Placental epithelial cell (primary cell): ENCODE measurements around the gene MTMR4. TPM values are rescaled to one million over a fixed set of nuclear protein-coding genes. Genes with fewer than 3 reads are reported as not detected.

Experiments
- total RNA-seq: library from RNA; depleted of rRNA; stranded (reverse); fragments of >200 nt; gene quantifications from 2 replicates; pipeline ENCODE4 v1.2.3, GENCODE V29; 2012

Gene MTMR4
- total RNA-seq, result 45.5 and 126 TPM in 2 replicates

GRCh38 chr17:58513965-58514769, at the start of gene MTMR4:
MTMR4 (minus strand) TSS chr17:58514638; CDS start chr17:58514407, 231 bp downstream.

GRCh38 chr17:58487589-58488427, 26.6 kb downstream of the MTMR4 start, which contains the start of gene HSF5:
HSF5 (minus strand) TSS chr17:58488408; CDS start chr17:58488274, 134 bp downstream.

Other genes with a start within 250 kb of the MTMR4 start
- gene MPO, start 233.7 kb downstream of the MTMR4 start, total RNA-seq, result under 0.01 TPM in 1 of 2 replicates, not detected in the other
- 0.43 and 15.3 TPM in 2 replicates for gene TSPOAP1, start 185.8 kb downstream of the MTMR4 start, total RNA-seq
- 40.0 and 51.4 TPM in 2 replicates for gene SUPT4H1, start 162.4 kb downstream of the MTMR4 start, total RNA-seq
- 0.22 and 2.0 TPM in 2 replicates for gene RNF43, start 97.1 kb downstream of the MTMR4 start, total RNA-seq
- under 0.01 and 0.11 TPM in 2 replicates for gene HSF5, start 26.2 kb downstream of the MTMR4 start, total RNA-seq
- under 0.01 and 0.11 TPM in 2 replicates for gene TEX14, start 177.4 kb upstream of the MTMR4 start, total RNA-seq
- 13.2 and 17.3 TPM in 2 replicates for gene RAD51C, start 178.0 kb upstream of the MTMR4 start, total RNA-seq
- not detected in 2 replicates for gene PPM1E, start 241.2 kb upstream of the MTMR4 start, total RNA-seq